GM19239 (cell line): ENCODE results near the gene WDR7.

Source experiments
- DNase-seq: peaks from one replicate; pipeline ENCODE4 v3.0.0; 2011; ENCODE audit warnings: low spot score; ENCODE audit not compliant: insufficient read length
- FAIRE-seq: peaks from 2 replicates; lab custom pipeline; 2011; peaks lifted over from hg19 to GRCh38; lab: Jason Lieb, UNC

Gene WDR7

GRCh38 chr18:56919190-56919589, 268.0 kb downstream of the WDR7 start:
- DNase-seq, result no peak

DNA sequence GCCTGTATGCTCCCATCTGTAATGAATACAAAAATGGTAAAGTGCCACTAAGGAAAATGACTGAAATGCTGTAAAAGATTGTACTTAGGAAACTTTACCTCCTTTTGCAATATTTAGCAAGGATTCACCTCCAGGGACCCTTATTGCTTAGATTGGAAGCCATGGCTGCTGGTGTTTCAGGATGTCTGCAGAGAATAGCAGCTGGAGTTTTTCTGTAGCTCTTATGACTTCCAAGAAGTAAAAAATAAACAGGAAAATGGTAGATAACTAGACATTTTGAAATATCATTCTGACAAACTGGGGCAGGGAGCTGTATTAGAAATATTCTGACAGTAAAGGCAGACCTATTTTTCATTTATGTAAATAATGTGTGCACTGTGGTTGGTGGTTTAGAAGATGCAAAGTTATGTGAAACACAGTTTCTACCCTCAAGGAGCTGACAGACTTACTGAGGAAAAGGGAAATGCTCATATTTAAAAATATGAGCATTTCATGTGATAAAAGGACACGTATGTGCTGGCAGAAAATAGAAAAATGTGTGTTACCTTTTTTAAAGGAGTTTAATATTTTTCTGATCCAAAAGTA, 270.8 kb downstream of the WDR7 start:
- no peak for DNase-seq
- no peak for FAIRE-seq

More at GRCh38 chr18:56919190-56919589, 268.0 kb downstream of the WDR7 start:
- FAIRE-seq, result no peak

DNA sequence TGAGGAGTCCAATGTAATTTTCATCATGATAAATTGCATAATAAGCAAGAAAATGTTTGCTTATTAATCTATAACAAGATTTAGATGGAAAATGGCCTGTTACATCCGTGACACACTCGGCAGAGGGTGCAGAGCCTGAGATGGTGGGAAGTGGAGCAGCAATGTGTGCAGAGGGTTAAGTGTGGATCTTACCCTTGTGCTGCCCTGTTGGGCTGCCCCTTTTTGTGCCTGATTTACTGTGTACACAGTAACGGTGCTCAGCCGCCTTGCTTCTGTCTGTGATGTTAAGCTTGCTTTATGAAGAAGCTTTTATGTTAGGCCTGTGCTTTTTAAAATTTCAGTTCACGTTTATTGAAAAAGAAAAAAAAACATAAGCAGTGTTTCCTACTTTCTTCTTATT, 275.6 kb downstream of the WDR7 start:
- FAIRE-seq (no peak), DNase-seq (no peak)

DNA sequence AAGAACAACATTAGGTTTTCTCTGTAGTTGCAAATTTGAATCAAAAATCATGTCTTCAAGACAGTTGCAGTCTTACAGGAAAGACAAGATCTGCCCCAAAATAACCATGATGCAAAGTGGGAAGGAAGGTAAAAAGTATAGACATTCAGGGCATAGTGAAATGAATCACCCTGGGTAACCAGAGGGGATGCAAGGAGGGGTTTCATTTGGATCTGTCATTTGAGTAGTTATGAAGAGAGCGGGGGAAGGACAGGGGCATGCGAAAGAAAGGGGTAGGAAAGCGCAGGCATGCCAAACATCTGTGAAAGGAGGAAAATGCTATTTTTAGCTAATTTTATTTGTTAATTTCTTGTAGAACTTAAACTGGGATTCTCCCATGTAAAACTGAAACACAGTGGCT, 276.6 kb downstream of the WDR7 start:
- DNase-seq (no peak), FAIRE-seq (no peak)

DNA sequence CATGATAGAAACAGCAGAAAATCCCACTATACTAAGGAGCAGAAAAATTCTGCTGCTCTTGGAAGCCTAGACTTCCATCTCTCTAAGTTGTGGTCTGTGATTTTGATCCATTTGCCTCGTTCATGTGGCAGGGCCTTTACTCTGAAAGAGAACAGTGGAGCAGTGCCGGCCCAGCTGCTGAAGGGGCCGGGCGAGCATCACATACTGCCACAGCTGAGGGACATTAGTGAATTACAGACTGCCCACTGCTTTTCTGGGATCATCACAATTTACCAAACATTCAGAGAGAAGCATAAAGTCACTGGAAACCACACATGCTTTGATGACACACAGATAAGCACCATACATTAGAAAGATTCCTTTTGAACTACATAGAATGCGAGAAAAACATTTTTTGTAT, 278.7 kb downstream of the WDR7 start:
- FAIRE-seq (no peak), DNase-seq (no peak)

- DNase-seq, result no peak
- no peak for FAIRE-seq
Measured at GRCh38 chr18:56933472-56933871, 282.3 kb downstream of the WDR7 start.

- no peak for DNase-seq
- no peak for FAIRE-seq
Measured at GRCh38 chr18:56934131-56934530, 283.0 kb downstream of the WDR7 start.

GRCh38 chr18:56934906-56935305, 283.7 kb downstream of the WDR7 start:
- DNase-seq, result no peak
- no peak for FAIRE-seq

GRCh38 chr18:56935434-56936040, 284.4 kb downstream of the WDR7 start:
- FAIRE-seq (no peak), DNase-seq (no peak)

DNA sequence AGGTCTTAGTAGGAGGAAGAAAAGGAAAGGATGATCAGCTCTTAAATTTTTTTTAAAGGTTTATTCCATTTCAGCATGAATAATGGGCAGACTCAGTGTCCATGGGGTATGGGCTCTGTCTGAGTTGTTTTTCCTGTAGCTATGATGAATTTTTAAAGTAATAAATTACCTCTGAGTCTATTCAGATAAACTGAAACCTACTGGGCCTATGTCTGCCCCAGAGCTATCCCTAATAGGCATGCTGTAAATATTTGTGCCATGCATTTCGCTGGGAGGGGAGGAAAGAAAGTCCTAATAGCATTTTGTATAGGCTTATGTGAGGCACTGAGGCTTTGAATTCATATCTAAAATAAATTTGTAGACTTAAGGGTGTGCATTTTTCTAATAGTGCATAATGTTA, 285.3 kb downstream of the WDR7 start:
- no peak for FAIRE-seq
- DNase-seq, result no peak

DNA sequence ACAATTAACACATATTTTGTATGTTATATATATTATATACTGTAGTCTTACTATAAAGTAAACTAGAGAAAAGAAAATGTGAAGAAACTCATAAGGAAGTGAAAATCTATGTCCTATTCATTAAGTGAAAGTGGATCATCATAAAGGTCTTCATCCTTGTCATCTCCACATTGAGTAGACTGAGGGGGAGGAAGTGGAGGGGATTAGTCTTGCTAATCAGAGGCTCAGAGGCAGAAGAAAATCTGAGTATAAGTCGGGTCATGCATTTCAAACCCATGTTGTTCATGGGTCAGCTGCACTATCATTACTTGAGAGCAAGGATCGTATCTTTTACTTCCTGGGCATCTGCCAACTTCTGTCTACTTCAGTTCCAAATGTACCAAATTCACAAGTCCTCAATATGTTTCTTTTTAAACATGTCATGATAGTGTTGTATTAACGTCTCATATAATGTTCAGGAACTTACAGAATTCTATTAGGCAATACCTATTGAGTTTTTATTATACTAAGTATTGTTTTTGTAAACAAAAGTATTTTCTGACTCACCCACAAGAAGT, 286.8 kb downstream of the WDR7 start:
- DNase-seq, result no peak
- peak; percentile 67 for FAIRE-seq

GRCh38 chr18:56945171-56946083, 294.3 kb downstream of the WDR7 start:
- no peak for FAIRE-seq

DNA sequence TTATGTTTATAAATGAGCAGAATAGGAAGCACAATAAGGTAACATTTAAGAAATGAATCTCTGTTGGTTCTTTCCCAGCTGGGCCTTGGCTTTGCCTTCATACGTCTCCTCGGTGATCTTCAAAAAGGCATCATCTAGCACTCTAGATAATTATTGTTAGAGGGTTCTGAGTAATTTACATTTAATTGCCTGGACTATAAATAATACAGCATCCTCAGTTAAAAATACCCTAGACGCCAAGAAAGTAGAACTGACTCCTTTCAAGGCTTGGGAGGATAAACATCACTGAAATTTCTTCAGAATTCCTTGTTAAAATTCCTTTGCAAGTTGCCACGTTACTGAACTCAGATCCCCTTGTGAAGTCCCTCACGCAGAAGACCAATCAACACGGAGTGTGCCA, 296.1 kb downstream of the WDR7 start:
- no peak for FAIRE-seq
- DNase-seq, result no peak

More at GRCh38 chr18:56945171-56946083, 294.3 kb downstream of the WDR7 start:
- DNase-seq, result no peak

DNA sequence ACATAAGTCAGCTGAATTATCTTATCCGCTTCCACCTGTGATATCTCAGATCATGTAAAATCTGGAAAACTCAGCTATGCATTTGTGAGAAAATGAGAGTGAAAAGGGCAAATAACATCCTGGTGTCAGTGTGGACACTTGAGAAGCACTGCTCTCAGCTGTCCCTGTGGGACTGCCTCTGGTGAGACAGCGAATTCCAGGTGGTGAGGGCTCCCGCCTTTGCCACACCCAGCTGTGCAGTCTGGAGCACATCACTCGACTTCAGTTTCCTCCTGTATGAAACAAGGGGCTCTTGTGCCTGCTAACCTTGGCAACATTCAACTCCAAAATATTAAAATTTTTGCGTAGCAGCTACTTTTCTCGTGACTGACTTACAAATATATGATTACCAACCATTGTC, 300.9 kb downstream of the WDR7 start:
- no peak for DNase-seq
- FAIRE-seq, result no peak

GRCh38 chr18:56953428-56954198, 302.5 kb downstream of the WDR7 start:
- no peak for DNase-seq
- FAIRE-seq, result no peak

GRCh38 chr18:56955490-56955889, 304.3 kb downstream of the WDR7 start:
- FAIRE-seq (no peak), DNase-seq (no peak)

- DNase-seq (no peak), FAIRE-seq (no peak)
Measured at GRCh38 chr18:56959120-56959519, 308.0 kb downstream of the WDR7 start.

DNA sequence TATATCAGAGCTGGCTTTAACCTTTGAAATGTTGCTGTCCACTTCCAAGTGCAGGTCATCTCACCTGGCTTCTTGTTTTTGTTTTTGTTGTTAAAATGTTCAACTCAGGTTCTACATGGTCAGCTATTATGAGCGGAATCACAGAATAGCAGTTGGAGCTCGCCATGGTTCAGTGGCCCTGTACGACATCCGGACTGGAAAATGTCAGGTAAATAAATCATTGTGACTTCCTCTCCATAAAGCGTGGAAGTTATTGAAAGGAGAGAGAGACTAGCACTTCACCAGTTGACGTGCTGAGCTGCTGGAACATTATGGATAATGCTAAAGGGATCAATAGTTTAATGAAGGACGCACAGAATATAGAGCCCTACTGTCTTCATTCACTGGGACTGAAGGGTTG, 311.2 kb downstream of the WDR7 start:
- DNase-seq (no peak), FAIRE-seq (no peak)

DNA sequence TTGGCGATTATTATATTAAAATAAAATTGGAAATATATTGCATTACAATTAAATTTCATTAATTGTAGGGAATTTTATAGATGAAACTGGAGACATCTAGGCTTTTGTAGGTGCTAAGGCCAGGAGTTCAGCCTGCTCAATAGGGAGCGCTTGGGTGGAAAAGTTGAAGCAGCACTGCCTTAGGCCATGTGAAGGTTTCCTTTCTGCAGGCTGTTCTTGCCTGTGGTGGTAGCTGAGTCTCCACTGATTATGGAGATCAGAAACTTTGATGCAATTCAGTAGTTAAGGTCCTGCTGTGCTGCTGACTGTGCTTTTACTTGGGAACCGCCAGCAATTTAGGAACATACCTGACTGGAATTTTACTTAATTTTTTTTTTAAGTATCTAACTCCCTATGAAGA, 315.9 kb downstream of the WDR7 start:
- FAIRE-seq (no peak), DNase-seq (no peak)

GRCh38 chr18:56973487-56973886, 322.3 kb downstream of the WDR7 start:
- no peak for FAIRE-seq
- no peak for DNase-seq
